Neural progenitor cell (in vitro differentiated cells): Measurements from ENCODE around the gene GTF3C1. TPM values are rescaled to one million over a fixed set of nuclear protein-coding genes. Genes with fewer than 3 reads are reported as not detected.

ENCODE experiments used
- DNase-seq: peaks from one replicate; pipeline ENCODE4 v3.0.0-alpha.2; 2016; ENCODE audit warnings: low spot score
- H2AFZ ChIP-seq: fragments of 200-600 bp; sonication (generic); replicated peaks from 2 replicates; pipeline ENCODE4 v1.6.1; 2016; ENCODE audit warnings: antibody characterized with exemption
- H3F3A ChIP-seq: fragments of 200-600 bp; sonication (generic); 2 replicates; pipeline ENCODE4 v1.6.1; 2016; ENCODE audit warnings: antibody characterized with exemption, low read depth
- H3K27ac ChIP-seq: fragments of 200-600 bp; sonication (generic); 2 replicates; pipeline ENCODE4 v1.5.1; 2016; ENCODE audit warnings: mild to moderate bottlenecking
- H3K27me3 ChIP-seq: fragments of 200-600 bp; sonication (generic); 2 replicates; pipeline ENCODE4 v1.6.1; 2016; ENCODE audit warnings: mild to moderate bottlenecking, moderate library complexity
- H3K36me3 ChIP-seq: fragments of 200-600 bp; sonication (generic); 2 replicates; pipeline ENCODE4 v1.5.1; 2016
- H3K4me1 ChIP-seq: fragments of 200-600 bp; sonication (generic); 2 replicates; pipeline ENCODE4 v1.6.1; 2016; ENCODE audit warnings: mixed run types
- H3K4me2 ChIP-seq: fragments of 200-600 bp; sonication (generic); 2 replicates; pipeline ENCODE4 v1.6.1; 2016
- H3K4me3 ChIP-seq: fragments of 200-600 bp; sonication (generic); 2 replicates; pipeline ENCODE4 v1.5.1; 2016
- H3K79me2 ChIP-seq: fragments of 200-600 bp; sonication (generic); 2 replicates; pipeline ENCODE4 v1.6.1; 2016; ENCODE audit warnings: low read depth
- H3K9ac ChIP-seq: fragments of 200-600 bp; sonication (generic); 2 replicates; pipeline ENCODE4 v1.6.1; 2016
- H3K9me3 ChIP-seq: fragments of 200-600 bp; sonication (generic); 2 replicates; pipeline ENCODE4 v1.5.1; 2016; ENCODE audit warnings: low read depth
- H4K20me1 ChIP-seq: fragments of 200-600 bp; sonication (generic); 2 replicates; pipeline ENCODE4 v1.6.1; 2016; ENCODE audit warnings: low read depth
- H3K27ac Mint-ChIP-seq: 3 replicates; pipeline ENCODE4 v1.8.0; 2021; ENCODE audit warnings: mixed read lengths
- H3K27me3 Mint-ChIP-seq: 2 replicates; pipeline ENCODE4 v1.8.0; 2022; ENCODE audit warnings: low read depth, mild to moderate bottlenecking, inconsistent platforms, moderate library complexity, mixed read lengths; ENCODE audit not compliant: insufficient read depth
- H3K36me3 Mint-ChIP-seq: 3 replicates; pipeline ENCODE4 v1.8.0; 2021; ENCODE audit warnings: mixed read lengths
- H3K4me1 Mint-ChIP-seq: 3 replicates; pipeline ENCODE4 v1.8.0; 2021; ENCODE audit warnings: mixed read lengths
- H3K4me3 Mint-ChIP-seq: 3 replicates; pipeline ENCODE4 v1.8.0; 2021; ENCODE audit warnings: mild to moderate bottlenecking, moderate library complexity, mixed read lengths
- H3K9me3 Mint-ChIP-seq: 3 replicates; pipeline ENCODE4 v1.8.0; 2020; ENCODE audit warnings: mixed read lengths
- CTCF ChIP-seq: fragments of 200-600 bp; sonication (generic); IDR thresholded peaks from 2 replicates; pipeline ENCODE4 v1.5.1; 2017; ENCODE audit warnings: antibody characterized with exemption, mild to moderate bottlenecking
- EZH2 ChIP-seq: fragments of 200-600 bp; sonication (generic); IDR thresholded peaks from 2 replicates; pipeline ENCODE4 v1.6.1; 2017; ENCODE audit warnings: antibody characterized with exemption, mild to moderate bottlenecking, moderate library complexity
- EZH2phosphoT487 ChIP-seq: fragments of 200-600 bp; sonication (generic); IDR thresholded peaks from 2 replicates; pipeline ENCODE4 v1.6.1; 2017; ENCODE audit warnings: antibody characterized with exemption
- total RNA-seq: library from RNA; depleted of rRNA; stranded (reverse); fragments of >200 nt; gene quantifications from 2 replicates; pipeline ENCODE4 v1.2.3, GENCODE V29; 2015; ENCODE audit warnings: low replicate concordance

GTF3C1 gene
- total RNA-seq, 1 donor from 2014 or later: 60.9 TPM

- no peaks in the 10 kb centered on the region for H3K9me3 ChIP-seq
- no peaks in the 10 kb centered on the region for H3K9me3 Mint-ChIP-seq
- no peaks in the 10 kb centered on the region for H3K27me3 ChIP-seq
- no peak overlapping the region for H3K9ac ChIP-seq
- no peaks in the 10 kb centered on the region for H3K4me1 Mint-ChIP-seq
- no peak for DNase-seq
- H3K4me3 Mint-ChIP-seq: no peak overlapping the region
- H3K4me2 ChIP-seq: no peak overlapping the region
- H3K36me3 ChIP-seq: peaks cover 4% of the 10 kb centered on the region
- H3K4me1 ChIP-seq: no peaks in the 10 kb centered on the region
- H3K79me2 ChIP-seq: no peaks in the 10 kb centered on the region
- H3K27ac ChIP-seq: no peak overlapping the region
- no peak for TF ChIP-seq EZH2phosphoT487
- no peak for TF ChIP-seq EZH2
- no peak for TF ChIP-seq CTCF
- no peaks in the 10 kb centered on the region for H3F3A ChIP-seq
- no peaks in the 10 kb centered on the region for H4K20me1 ChIP-seq
- no peak overlapping the region for H3K27ac Mint-ChIP-seq
- no peaks in the 10 kb centered on the region for H3K27me3 Mint-ChIP-seq
- no peak overlapping the region for H3K4me3 ChIP-seq
- H3K36me3 Mint-ChIP-seq: peaks cover 43% of the 10 kb centered on the region
- no peak overlapping the region for H2AFZ ChIP-seq
Measured at GRCh38 chr16:27499659-27500055, 50.1 kb downstream of the GTF3C1 start.

GRCh38 chr16:27498916-27499658 lies 50.6 kb downstream of the GTF3C1 start:
- no peaks in the 10 kb centered on the region for H3K79me2 ChIP-seq
- H3K36me3 ChIP-seq: peaks cover 4% of the 10 kb centered on the region
- TF ChIP-seq CTCF (no peak), EZH2phosphoT487 (no peak), EZH2 (no peak)
- no peak overlapping the region for H3K9ac ChIP-seq
- no peak overlapping the region for H3K27ac ChIP-seq
- no peak overlapping the region for H3K4me2 ChIP-seq
- Mint-ChIP-seq H3K27me3 (no peaks in the 10 kb centered on the region), H3K27ac (no peak overlapping the region), H3K9me3 (no peaks in the 10 kb centered on the region), H3K4me1 (no peaks in the 10 kb centered on the region), H3K36me3 (peaks cover 45% of the 10 kb centered on the region), H3K4me3 (no peak overlapping the region)
- H2AFZ ChIP-seq: no peak overlapping the region
- no peaks in the 10 kb centered on the region for H3K9me3 ChIP-seq
- DNase-seq: no peak
- no peaks in the 10 kb centered on the region for H3K27me3 ChIP-seq
- H3K4me3 ChIP-seq: no peak overlapping the region
- H4K20me1 ChIP-seq: no peaks in the 10 kb centered on the region
- no peaks in the 10 kb centered on the region for H3F3A ChIP-seq
- H3K4me1 ChIP-seq: no peaks in the 10 kb centered on the region

- H2AFZ ChIP-seq: no peak overlapping the region
- H3K4me1 ChIP-seq: no peaks in the 10 kb centered on the region
- H3K4me3 ChIP-seq: no peak overlapping the region
- no peaks in the 10 kb centered on the region for H3F3A ChIP-seq
- no peaks in the 10 kb centered on the region for H3K4me1 Mint-ChIP-seq
- no peak overlapping the region for H3K27ac ChIP-seq
- H4K20me1 ChIP-seq: no peaks in the 10 kb centered on the region
- H3K27ac Mint-ChIP-seq: no peak overlapping the region
- H3K27me3 ChIP-seq: no peaks in the 10 kb centered on the region
- H3K36me3 Mint-ChIP-seq: peaks cover 38% of the 10 kb centered on the region
- no peak for TF ChIP-seq EZH2phosphoT487
- no peak for TF ChIP-seq CTCF
- no peak for TF ChIP-seq EZH2
- no peak for DNase-seq
- no peaks in the 10 kb centered on the region for H3K79me2 ChIP-seq
- H3K36me3 ChIP-seq: peaks cover 4% of the 10 kb centered on the region
- H3K9me3 ChIP-seq: no peaks in the 10 kb centered on the region
- H3K4me3 Mint-ChIP-seq: no peak overlapping the region
- H3K27me3 Mint-ChIP-seq: no peaks in the 10 kb centered on the region
- no peaks in the 10 kb centered on the region for H3K9me3 Mint-ChIP-seq
- H3K4me2 ChIP-seq: no peak overlapping the region
- H3K9ac ChIP-seq: no peak overlapping the region
Measured at GRCh38 chr16:27498031-27498825, 51.5 kb downstream of the GTF3C1 start.
